Femur (tissue), 1 donor: ENCODE results near the gene PRSS38.
A peak's percentile ranks its signal among the peaks of the same experiment; 100 is the strongest.

Experiments
- DNase-seq: peaks from one replicate; pipeline ENCODE4 v3.0.0-alpha.2; 2017

The PRSS38 gene

GRCh38 chr1:227793948-227794816 lies 21.3 kb upstream of the PRSS38 start:
- peak; percentile 90 for DNase-seq

GRCh38 chr1:227794817-227795192 lies 20.7 kb upstream of the PRSS38 start:
- peak; percentile 53 for DNase-seq

GRCh38 chr1:227795732-227796131 lies 19.7 kb upstream of the PRSS38 start:
- no peak for DNase-seq

GRCh38 chr1:227796359-227796915 lies 19.0 kb upstream of the PRSS38 start:
- no peak for DNase-seq

- no peak for DNase-seq
These were observed 18.3 kb upstream of the PRSS38 start for GRCh38 chr1:227797144-227797543.

GRCh38 chr1:227797625-227798024 lies 17.9 kb upstream of the PRSS38 start:
- no peak for DNase-seq

GRCh38 chr1:227798078-227798802 lies 17.2 kb upstream of the PRSS38 start:
- DNase-seq = no peak

- DNase-seq = no peak
These were observed 15.7 kb upstream of the PRSS38 start for GRCh38 chr1:227799756-227800155.

GRCh38 chr1:227803933-227804332 lies 11.5 kb upstream of the PRSS38 start:
- no peak for DNase-seq

GRCh38 chr1:227805606-227806197 lies 9.8 kb upstream of the PRSS38 start:
- DNase-seq = no peak

- DNase-seq = no peak
These were observed 6.9 kb upstream of the PRSS38 start for GRCh38 chr1:227808566-227808965.

- no peak for DNase-seq
These were observed 6.4 kb upstream of the PRSS38 start for GRCh38 chr1:227809026-227809425.

GRCh38 chr1:227813962-227814361 lies 1.5 kb upstream of the PRSS38 start:
- DNase-seq = no peak

GRCh38 chr1:227816750-227817446 lies 1.4 kb downstream of the PRSS38 start:
- DNase-seq = no peak

- no peak for DNase-seq
These were observed 8.1 kb downstream of the PRSS38 start for GRCh38 chr1:227823537-227823936.

- no peak for DNase-seq
These were observed 8.7 kb downstream of the PRSS38 start for GRCh38 chr1:227824204-227824603.

GRCh38 chr1:227828786-227829185 lies 13.3 kb downstream of the PRSS38 start:
- no peak for DNase-seq

- no peak for DNase-seq
These were observed 22.7 kb downstream of the PRSS38 start for GRCh38 chr1:227838181-227838580.

- DNase-seq = peak; percentile 59
These were observed 25.6 kb downstream of the PRSS38 start for GRCh38 chr1:227841096-227841495.

- no peak for DNase-seq
These were observed 29.1 kb downstream of the PRSS38 start for GRCh38 chr1:227844320-227845146.

GRCh38 chr1:227845147-227845458 lies 29.6 kb downstream of the PRSS38 start:
- DNase-seq = no peak

GRCh38 chr1:227845519-227845918 lies 30.0 kb downstream of the PRSS38 start:
- no peak for DNase-seq
